K562 (cell line): ENCODE measurements around the gene TRMT112. TPM values are rescaled to one million over a fixed set of nuclear protein-coding genes. Genes with fewer than 3 reads are reported as not detected.
A peak's percentile ranks its signal among the peaks of the same experiment; 100 is the strongest.

Source experiments
- ATAC-seq: fragments of 200-7000 bp; cut with Tn5 transposase; 3 replicates; pipeline ENCODE4 v1.9.1; 2020; ENCODE audit warnings: moderate library complexity
- BruUV-seq: library from RNA; stranded (reverse); fragments of 400-500 nt; replicated peaks from 2 replicates; lab custom pipeline; 2021; lab: Mats Ljungman, UMichigan
- CTCF ChIA-PET: fragments of 300-600 bp; formaldehyde crosslinking; extraction: SDS; loops from one replicate; lab custom pipeline; 2021; ENCODE audit warnings: low intra/inter-chr PET ratio; lab: Yijun Ruan, JAX
- POLR2A ChIA-PET: fragments of 300-600, 350-650 bp; sonication (Branson Sonifier 250); formaldehyde crosslinking; extraction: SDS; loops from one replicate; lab custom pipeline; 2021; ENCODE audit warnings: antibody characterized with exemption, inconsistent platforms; lab: Yijun Ruan, JAX
- DNase-seq, 4 experiments: peaks; one replicate each; pipeline versions ENCODE4 v3.0.0 to v3.0.0-alpha.2; 2011 to 2018; ENCODE audit warnings: low spot score in 3 of 4, mixed read lengths in 3 of 4; ENCODE audit errors: extremely low read depth in 1 of 4
- FAIRE-seq: peaks from 2 replicates; lab custom pipeline; 2011; peaks lifted over from hg19 to GRCh38; lab: Jason Lieb, UNC
- H2AFZ ChIP-seq: 2 replicates; pipeline ENCODE4 v1.6.0; 2011; ENCODE audit warnings: low read depth, low read length, control low read depth, inconsistent platforms
- H3K27ac ChIP-seq: fragments of 200-600 bp; 3 replicates; pipeline ENCODE4 v1.8.0; 2011; ENCODE audit warnings: low read depth, mild to moderate bottlenecking, control low read depth, inconsistent platforms, low read length, moderate library complexity, mixed read lengths; ENCODE audit errors: extremely low read depth
- H3K27me3 ChIP-seq, 2 experiments: fragments of 300-600 bp in 1 of 2; 2 replicates in 1 of 2; 3 replicates in 1 of 2; pipeline versions ENCODE4 v1.6.0 to v1.8.0; 2011; ENCODE audit warnings: inconsistent platforms in 2 of 2, low read length in 2 of 2, mild to moderate bottlenecking in 1 of 2, mixed read lengths in 1 of 2, moderate library complexity in 1 of 2; ENCODE audit not compliant: control insufficient read depth in 2 of 2, insufficient read depth in 2 of 2
- H3K36me3 ChIP-seq: fragments of 300-600 bp; 3 replicates; pipeline ENCODE4 v1.8.0; 2011; ENCODE audit warnings: mild to moderate bottlenecking, low read length, inconsistent platforms; ENCODE audit not compliant: control insufficient read depth, insufficient read depth
- H3K4me1 ChIP-seq, 2 experiments: fragments of 200-600 bp in 1 of 2; replicated peaks in 1 of 2; 2 replicates in 1 of 2; 3 replicates in 1 of 2; pipeline versions ENCODE4 v1.5.1 to v1.8.0; 2011; ENCODE audit warnings: inconsistent platforms in 2 of 2, low read length in 2 of 2, mild to moderate bottlenecking in 1 of 2, mixed read lengths in 1 of 2, moderate library complexity in 1 of 2; ENCODE audit not compliant: control insufficient read depth in 2 of 2, insufficient read depth in 2 of 2
- H3K4me2 ChIP-seq: 2 replicates; pipeline ENCODE4 v1.6.1; 2011; ENCODE audit warnings: low read length, control low read depth, inconsistent platforms, mixed read lengths; ENCODE audit not compliant: insufficient read depth
- H3K4me3 ChIP-seq: fragments of 200-600 bp; sonication (generic), shearing (Covaris generic); 2 replicates; pipeline ENCODE4 v1.5.1; 2016; ENCODE audit warnings: control low read depth, inconsistent platforms
- H3K79me2 ChIP-seq: fragments of 200-600 bp; 3 replicates; pipeline ENCODE4 v1.8.0; 2011; ENCODE audit warnings: low read length, inconsistent platforms; ENCODE audit not compliant: control insufficient read depth, insufficient read depth
- H3K9ac ChIP-seq, 2 experiments: 2 replicates each; pipeline versions ENCODE4 v1.6.0 to v1.6.1; 2011; ENCODE audit warnings: low read depth in 2 of 2, low read length in 2 of 2, control low read depth in 1 of 2, inconsistent platforms in 1 of 2, mild to moderate bottlenecking in 1 of 2, mixed read lengths in 1 of 2; ENCODE audit not compliant: insufficient read depth in 1 of 2
- H3K9me1 ChIP-seq: one replicate; pipeline ENCODE4 v1.6.0; 2011; ENCODE audit warnings: inconsistent platforms, mild to moderate bottlenecking, low read length, moderate library complexity; ENCODE audit not compliant: control insufficient read depth, insufficient read depth
- H3K9me3 ChIP-seq: replicated peaks from 2 replicates; pipeline ENCODE4 v1.5.1; 2011; ENCODE audit warnings: low read depth, low read length, inconsistent platforms; ENCODE audit not compliant: control insufficient read depth, insufficient read depth
- H4K20me1 ChIP-seq: replicated peaks from 2 replicates; pipeline ENCODE4 v1.6.1; 2011; ENCODE audit warnings: low read length, inconsistent platforms, mixed read lengths; ENCODE audit not compliant: control insufficient read depth, insufficient read depth
- CXXC5 ChIP-seq: fragments of 250-450 bp; sonication (Bioruptor Pico); IDR thresholded peaks from 2 replicates; pipeline ENCODE4 v1.8.0; 2022; ENCODE audit warnings: inconsistent platforms, mild to moderate bottlenecking, moderate library complexity
- SMARCC2 ChIP-seq: fragments of 450-650 bp; IDR thresholded peaks from 2 replicates; pipeline ENCODE4 v1.6.1; 2017; ENCODE audit warnings: antibody characterized with exemption, moderate library complexity, mild to moderate bottlenecking, low read depth
- ZKSCAN1 ChIP-seq: fragments of 150-350 bp; IDR thresholded peaks from 2 replicates; pipeline ENCODE4 v1.6.1; 2016; ENCODE audit warnings: low read depth, low read length
- WGBS: fragments of 100-300 bp; shearing (Covaris generic); methylation state at CpG from one replicate; pipeline ENCODE4 v1.1.6; 2016; ENCODE audit warnings: low coverage, mixed read lengths; ENCODE audit not compliant: insufficient coverage; ENCODE audit errors: missing lambda C conversion rate; 5-methylcytosine and 5-hydroxymethylcytosine counted together
- in situ Hi-C: fragments of 300-500 bp; cut with MboI; formaldehyde crosslinking; loops from 4 replicates; pipeline ENCODE4 v1.15.0; 2018; ENCODE audit warnings: inconsistent platforms, mixed read lengths
- intact Hi-C: fragments of 100-400 bp; cut with micrococcal nuclease; formaldehyde crosslinking; loops from 2 replicates; pipeline ENCODE4 v1.14.2; 2022
- polyA plus RNA-seq, 8 experiments: library from polyadenylated mRNA; depleted of rRNA in 4 of 8; stranded (reverse) in 5 of 8; unstranded in 3 of 8; fragments of >200 nt; fragmentation: Nextera tagmentation in 2 of 8; fragmentation: Illumina TruSeq in 1 of 8; extraction: Ambion mirVana in 2 of 8; extraction: Trizol in 1 of 8; gene quantifications; 2 replicates each; pipeline versions ENCODE4 v1.2.1 to v1.2.3, GENCODE V29; 2011 to 2014; ENCODE audit warnings: inconsistent platforms in 1 of 8, missing spikeins in 1 of 8
- total RNA-seq, 7 experiments: library from RNA; depleted of rRNA in 6 of 7; stranded (reverse); fragments of >200 nt in 6 of 7; fragmentation: Illumina TruSeq in 2 of 7; extraction: Trizol in 2 of 7; gene quantifications; 2 replicates each; pipeline versions ENCODE4 v1.2.1 to v1.2.3, GENCODE V29; 2011 to 2021; ENCODE audit warnings: low replicate concordance in 1 of 7

TRMT112 gene
- total and polyA plus RNA-seq, 9 of the 15 experiments (the other 6 are each of a cell fraction or from before 2014, with no cell fraction given), result 162 to 444 (median 300) TPM

DNA sequence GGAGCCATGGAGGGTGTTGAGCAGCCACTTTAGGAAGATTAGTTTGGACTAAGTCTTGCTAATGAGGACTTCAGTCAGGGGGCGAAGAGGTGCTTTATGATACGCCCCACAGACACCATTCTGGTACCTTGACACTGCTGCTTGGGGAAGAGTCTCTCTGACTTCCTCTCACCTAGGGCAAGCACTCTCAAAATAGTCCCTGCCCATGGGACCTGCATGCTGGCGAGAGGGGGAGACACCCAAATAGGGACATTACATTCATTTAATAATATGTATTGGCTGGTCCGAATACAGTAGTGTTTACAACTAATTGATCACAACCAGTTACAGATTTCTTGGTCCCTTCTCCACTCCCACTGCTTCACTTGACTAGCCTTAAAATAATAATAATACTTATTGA, 21.6 kb downstream of the TRMT112 start (continued):
- no peak for TF ChIP-seq CXXC5 (CRISPR knock-in tag)

DNA sequence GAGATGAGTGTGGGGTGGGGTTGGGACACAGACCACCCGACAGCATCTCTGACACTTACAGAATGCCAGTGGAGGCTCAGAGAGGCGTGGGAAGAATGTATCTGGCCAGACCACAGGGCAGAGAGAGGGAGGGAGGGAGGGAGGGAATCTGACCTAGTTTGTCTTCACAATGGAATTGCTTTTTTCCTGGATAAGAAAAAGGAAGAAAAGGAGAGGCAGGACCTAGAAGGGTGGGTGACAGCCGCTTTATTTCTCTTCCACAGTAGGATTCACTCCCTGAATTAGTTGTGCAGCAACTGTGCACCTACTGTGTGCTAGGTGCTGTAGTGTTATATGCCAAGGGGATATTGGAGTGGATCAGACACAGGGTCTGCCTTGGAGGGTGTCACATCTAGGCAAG, 22.6 kb downstream of the TRMT112 start:
- FAIRE-seq, result no peak
- no TSS peak for BruUV-seq
- CTCF ChIA-PET, result no interaction called here
- H3K9me1 ChIP-seq, result no peaks in the 10 kb centered on the region
- peaks cover 0 to 47% of the 10 kb centered on the region in 2 experiments; a peak in 2 of 5 replicates for H3K4me1 ChIP-seq
- H3K9ac ChIP-seq, result peak overlapping the region in 1 of 2 experiments; percentile 45; a peak in 1 of 4 replicates
- no peaks in the 10 kb centered on the region for H3K9me3 ChIP-seq
- no peak overlapping the region for H3K4me2 ChIP-seq
- H3K27ac ChIP-seq, result no peak overlapping the region
- DNase-seq, result no peak
- TF ChIP-seq SMARCC2 (no peak), ZKSCAN1 (peak; percentile 93)
- no peak overlapping the region for H3K4me3 ChIP-seq
- no peak for ATAC-seq
- H3K27me3 ChIP-seq, result peaks cover 48 to 67% of the 10 kb centered on the region in 2 experiments
- no peaks in the 10 kb centered on the region for H3K36me3 ChIP-seq
- no peaks in the 10 kb centered on the region; the same call in 1 of the 2 replicates for H4K20me1 ChIP-seq
- intact Hi-C loops, result no loop called here
- 0% methylated on average over 2 of the region's 3 CpGs for WGBS
- POLR2A ChIA-PET, result interaction anchor here (0.6 kb wide), 1 partner anchor 1689 kb away, joined by 3 read pairs; no protein-coding TSS in a partner anchor
- no peak overlapping the region for H2AFZ ChIP-seq
- in situ Hi-C loops, result no loop called here
- no peaks in the 10 kb centered on the region for H3K79me2 ChIP-seq
